Gastrocnemius medialis (tissue), 4 donors: Measurements from ENCODE around the gene AFAP1.

ENCODE experiments used
- POLR2A ChIP-seq, 2 donors: fragments of 450-650 bp; IDR thresholded peaks; one replicate each; pipeline ENCODE4 v1.6.1; 2017; ENCODE audit warnings: antibody characterized with exemption in 2 of 2, mild to moderate bottlenecking in 2 of 2, moderate library complexity in 2 of 2
- TF ChIP-seq, protein P1 (sequence below), 5 experiments: fragments of 450-650 bp in 3 of 5; fragments of 200-600 bp in 2 of 5; sonication (generic) in 2 of 5; IDR thresholded peaks in 4 of 5; conservative IDR thresholded peaks in 1 of 5; 1 replicate in 4 of 5; 2 replicates in 1 of 5; pipeline ENCODE4 v1.5.1; 2016 to 2019; ENCODE audit warnings: antibody characterized with exemption in 5 of 5, mild to moderate bottlenecking in 3 of 5, moderate library complexity in 3 of 5

DNA sequence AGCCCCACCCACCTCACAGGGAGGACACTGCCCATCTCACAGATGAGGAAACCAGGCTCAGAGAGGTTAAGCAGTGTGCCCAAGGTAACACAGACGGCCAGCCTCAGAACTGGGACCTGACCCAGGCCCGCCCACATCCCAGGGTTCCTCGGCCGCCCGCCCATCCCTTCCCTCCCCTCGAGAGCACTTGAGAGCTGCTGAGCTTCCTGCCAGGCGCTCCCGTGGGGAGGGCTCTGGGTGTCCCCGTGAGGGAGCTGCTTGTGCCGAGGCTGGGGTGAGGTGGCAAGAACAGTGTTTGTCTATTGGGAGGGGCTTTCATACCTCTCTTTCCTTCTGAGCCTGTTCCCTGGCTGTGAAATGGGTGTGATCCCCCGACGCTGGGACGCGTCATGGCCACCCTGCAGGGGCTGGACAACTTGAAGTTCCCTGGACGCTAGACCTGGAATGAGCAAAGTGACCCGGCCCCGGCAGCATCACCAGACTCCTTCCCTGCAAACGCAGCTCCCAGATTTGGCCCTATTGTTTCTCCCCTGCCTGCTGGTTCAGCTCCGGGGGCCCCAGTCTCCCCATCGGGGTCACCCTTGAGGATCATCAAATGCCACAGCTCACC lies 204.9 kb downstream of the AFAP1 start:
- TF ChIP-seq, protein P1, sequence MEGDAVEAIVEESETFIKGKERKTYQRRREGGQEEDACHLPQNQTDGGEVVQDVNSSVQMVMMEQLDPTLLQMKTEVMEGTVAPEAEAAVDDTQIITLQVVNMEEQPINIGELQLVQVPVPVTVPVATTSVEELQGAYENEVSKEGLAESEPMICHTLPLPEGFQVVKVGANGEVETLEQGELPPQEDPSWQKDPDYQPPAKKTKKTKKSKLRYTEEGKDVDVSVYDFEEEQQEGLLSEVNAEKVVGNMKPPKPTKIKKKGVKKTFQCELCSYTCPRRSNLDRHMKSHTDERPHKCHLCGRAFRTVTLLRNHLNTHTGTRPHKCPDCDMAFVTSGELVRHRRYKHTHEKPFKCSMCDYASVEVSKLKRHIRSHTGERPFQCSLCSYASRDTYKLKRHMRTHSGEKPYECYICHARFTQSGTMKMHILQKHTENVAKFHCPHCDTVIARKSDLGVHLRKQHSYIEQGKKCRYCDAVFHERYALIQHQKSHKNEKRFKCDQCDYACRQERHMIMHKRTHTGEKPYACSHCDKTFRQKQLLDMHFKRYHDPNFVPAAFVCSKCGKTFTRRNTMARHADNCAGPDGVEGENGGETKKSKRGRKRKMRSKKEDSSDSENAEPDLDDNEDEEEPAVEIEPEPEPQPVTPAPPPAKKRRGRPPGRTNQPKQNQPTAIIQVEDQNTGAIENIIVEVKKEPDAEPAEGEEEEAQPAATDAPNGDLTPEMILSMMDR (IDR thresholded peaks at IDR 0.05 in 4 of 5, conservative IDR thresholded peaks at IDR 0.05 in 1 of 5), result no peak
- no peak for TF ChIP-seq POLR2A (IDR thresholded peaks at IDR 0.05)
